ENCODE results near the gene RNF19B.
"Not testable (repeated sequence)": the region's sequence is repeated elsewhere in the genome, so short reads cannot be mapped to it uniquely, and the experiment has no call there.

The RNF19B gene

GRCh38 chr1:32928285-32928684 is 36.3 kb downstream of the RNF19B start:
- peak; percentile 18 for DNase-seq (ENCODE audit: low read depth)

GRCh38 chr1:32927441-32927840 is 37.2 kb downstream of the RNF19B start:
- DNase-seq (ENCODE audit: low read depth), result no peak

DNA sequence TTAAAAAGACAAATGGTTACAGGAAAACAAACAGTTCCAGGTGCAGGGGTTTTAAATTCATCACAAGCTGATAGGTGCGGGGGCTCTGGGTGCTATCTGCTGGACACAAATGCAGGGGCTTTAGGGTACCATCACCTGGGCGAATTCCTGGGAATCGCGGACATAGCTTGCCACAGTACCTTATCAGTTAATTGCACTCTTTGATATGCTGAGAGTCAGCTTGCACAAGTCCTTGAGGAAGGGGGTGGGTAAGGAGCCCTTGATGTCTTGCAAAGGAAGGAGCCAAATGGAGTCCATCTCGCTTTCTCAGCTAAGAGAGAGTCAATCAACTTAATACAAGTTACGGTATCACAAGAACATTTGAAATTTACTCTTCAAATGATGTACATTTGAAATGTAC is 38.0 kb downstream of the RNF19B start:
- DNase-seq (ENCODE audit: low read depth), result no peak

GRCh38 chr1:32925403-32926162 is 39.0 kb downstream of the RNF19B start:
- DNase-seq (ENCODE audit: low read depth), result peak; percentile 36

- no peak for DNase-seq (ENCODE audit: low read depth)
These were observed 39.7 kb downstream of the RNF19B start for GRCh38 chr1:32924881-32925344.

- no peak for DNase-seq (ENCODE audit: low read depth)
These were observed 43.8 kb downstream of the RNF19B start for GRCh38 chr1:32920833-32921232.

DNA sequence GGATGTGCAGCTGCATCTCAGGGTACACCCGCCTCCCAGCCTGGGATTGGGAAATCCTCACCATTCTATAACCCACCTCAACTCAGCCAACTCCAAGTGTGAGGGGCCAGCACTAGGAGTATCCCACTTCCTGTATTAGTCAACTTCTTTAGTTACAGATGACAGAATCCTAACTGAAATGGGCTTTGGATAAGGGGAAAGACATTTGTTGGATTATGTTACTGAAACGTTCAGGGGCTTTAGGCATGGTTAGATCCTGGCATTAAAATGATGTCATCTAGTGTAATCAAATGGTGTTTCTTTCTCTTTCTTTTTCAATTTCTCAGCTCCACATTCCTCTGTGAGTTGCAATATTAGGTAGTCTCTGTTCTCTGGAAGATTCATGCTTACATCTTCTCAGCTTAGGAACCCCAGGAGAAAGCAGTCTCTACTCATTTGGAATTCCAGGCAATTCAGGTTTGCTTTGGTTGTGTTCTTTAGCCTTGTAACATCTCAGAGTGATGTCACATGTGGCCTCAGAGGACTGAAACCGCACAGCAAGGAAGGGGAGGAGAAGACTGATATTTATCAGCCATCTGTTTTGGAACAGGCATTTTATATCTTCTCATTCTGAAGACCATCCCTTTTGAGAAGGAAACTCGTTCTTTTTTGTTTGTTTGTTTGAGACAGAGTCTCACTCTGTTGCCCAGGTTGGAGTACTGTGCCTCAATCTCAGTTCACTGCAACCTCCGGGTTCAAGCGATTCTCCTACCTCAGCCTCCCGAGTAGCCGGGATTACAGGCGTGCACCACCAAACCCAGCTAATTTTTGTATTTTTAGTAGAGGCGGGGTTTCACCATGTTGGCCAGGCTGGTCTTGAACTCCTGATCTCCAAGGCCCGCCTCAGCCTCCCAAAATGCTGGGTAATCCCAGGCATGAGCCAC is 44.5 kb downstream of the RNF19B start:
- peak; percentile 32 for DNase-seq (ENCODE audit: low read depth)

- DNase-seq (ENCODE audit: low read depth), result no peak
These were observed 46.4 kb downstream of the RNF19B start for GRCh38 chr1:32918179-32918578.

- DNase-seq (ENCODE audit: low read depth), result no peak
These were observed 47.1 kb downstream of the RNF19B start for GRCh38 chr1:32917521-32917920.

GRCh38 chr1:32915766-32916706 is 48.6 kb downstream of the RNF19B start:
- DNase-seq (ENCODE audit: low read depth), result peak; percentile 19

GRCh38 chr1:32910319-32910718 is 54.3 kb downstream of the RNF19B start:
- no peak for DNase-seq (ENCODE audit: low read depth)

DNA sequence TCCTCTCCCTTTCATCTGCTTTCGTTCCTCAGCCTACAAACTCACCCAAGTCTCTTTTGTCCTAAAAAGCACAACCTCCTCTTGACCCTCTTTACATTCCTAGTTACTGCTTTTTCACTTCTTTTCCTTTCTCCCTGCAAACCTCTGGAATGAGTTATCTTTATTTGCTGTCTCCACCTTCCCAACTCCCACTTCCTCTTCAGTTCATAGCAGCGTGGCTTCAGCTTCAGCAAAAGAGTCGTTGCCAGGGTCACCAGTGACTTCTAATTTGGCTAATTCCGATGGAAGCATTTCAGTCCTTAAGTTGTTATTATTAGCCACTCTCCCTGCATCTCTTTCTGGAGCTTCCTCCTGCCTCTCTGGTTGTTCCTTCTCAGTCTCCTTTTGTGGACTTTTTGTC is 57.2 kb downstream of the RNF19B start:
- DNase-seq (ENCODE audit: low read depth), result peak; percentile 28

DNA sequence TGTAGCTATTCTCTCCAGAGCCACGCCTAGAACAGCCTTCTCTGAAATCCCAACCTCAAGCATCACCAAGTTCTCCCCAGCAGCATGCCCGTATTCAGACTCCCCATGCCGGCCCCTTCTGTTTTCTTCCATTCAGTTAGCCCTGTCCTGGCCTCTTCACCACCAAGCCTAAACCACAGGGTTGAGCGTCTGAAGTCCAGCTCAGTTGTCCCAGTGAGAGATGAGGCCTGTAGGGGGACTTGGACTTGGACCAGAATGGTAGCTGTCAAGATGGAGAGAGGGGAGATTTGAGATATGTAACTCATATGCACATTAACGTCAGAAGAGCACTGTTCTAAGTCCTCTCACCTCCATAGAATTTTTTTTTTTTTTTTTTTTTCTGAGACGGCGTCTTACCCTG is 58.0 kb downstream of the RNF19B start:
- DNase-seq (ENCODE audit: low read depth), result no peak

GRCh38 chr1:32905588-32905987 is 59.0 kb downstream of the RNF19B start:
- not testable (repeated sequence) for DNase-seq (ENCODE audit: low read depth)

- DNase-seq (ENCODE audit: low read depth), result no peak
These were observed 59.8 kb downstream of the RNF19B start for GRCh38 chr1:32904797-32905196.

GRCh38 chr1:32903991-32904785 is 60.4 kb downstream of the RNF19B start:
- DNase-seq (ENCODE audit: low read depth), result no peak

DNA sequence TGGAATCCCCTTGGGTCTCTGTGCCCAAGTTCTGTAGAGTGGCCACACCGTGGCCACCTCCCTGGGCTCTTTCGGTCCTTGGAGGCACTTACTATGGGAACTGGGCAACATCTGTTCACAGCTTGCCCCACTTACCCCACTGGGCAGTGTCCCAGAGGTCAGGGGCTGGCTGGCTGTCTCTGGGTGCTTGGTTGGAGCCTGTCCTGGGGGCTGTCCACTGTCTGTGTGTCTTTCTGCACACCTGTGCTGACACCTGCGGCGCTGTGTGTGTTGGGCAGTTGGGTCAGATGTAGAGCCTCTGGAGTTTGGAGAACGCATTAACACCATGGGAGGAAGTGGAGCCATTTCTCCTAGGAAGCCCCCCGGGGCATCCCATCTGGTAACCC is 62.1 kb downstream of the RNF19B start:
- DNase-seq (ENCODE audit: low read depth), result no peak

GRCh38 chr1:32901823-32902534 is 62.6 kb downstream of the RNF19B start:
- no peak for DNase-seq (ENCODE audit: low read depth)

DNA sequence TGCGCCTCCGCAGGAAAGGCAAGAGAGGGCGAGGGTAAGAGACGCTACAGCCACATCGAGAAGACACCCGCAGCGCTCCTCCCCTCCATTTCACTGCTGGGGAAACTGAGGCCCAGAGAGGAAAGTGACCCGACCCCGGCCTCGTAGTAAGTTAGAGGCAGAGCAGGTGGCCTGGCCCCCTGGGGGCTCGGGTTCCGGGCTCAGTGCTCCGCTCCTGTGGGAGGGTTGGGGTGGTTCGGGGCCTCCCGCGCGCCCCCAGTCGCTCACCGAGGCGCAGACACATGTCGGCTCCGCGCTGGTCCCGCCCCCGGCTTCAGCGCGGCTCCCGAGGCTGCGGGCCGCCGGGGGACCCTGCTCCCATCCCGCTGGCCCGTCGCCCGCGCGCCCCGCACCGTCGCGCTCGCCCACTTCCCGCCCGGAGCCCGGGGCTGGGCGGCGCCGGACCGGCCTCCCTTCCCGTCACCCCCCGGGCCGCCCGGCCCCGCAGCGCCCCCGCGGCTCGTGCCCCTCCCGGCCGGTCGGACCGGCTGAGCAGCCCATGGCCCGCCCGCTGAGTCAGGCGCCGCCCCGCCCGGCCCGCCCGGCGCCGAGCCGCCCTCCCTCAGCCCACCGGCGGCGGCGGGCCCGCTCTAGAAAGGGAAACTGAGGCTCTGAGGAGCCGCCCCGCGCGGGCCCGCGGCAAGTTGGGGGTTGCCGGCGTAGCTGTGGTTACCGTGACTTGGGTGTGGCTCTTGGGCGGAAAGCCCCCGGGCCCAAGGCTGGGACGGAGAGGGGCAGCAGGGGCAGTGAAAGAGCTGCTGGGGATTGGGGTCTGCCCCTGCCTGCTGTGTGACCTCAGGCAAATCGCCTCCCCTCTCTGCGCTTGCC is 63.4 kb downstream of the RNF19B start, which contains the start of gene TMEM54:
Gene TMEM54, minus strand, starts transcription at position 434 of the 867 bp plus-strand sequence. Its CDS starts 151 bp downstream, at position 283.
- no peak for DNase-seq (ENCODE audit: low read depth)
